Adipose tissue (tissue), 3 donors: ENCODE data around the gene EHD4. TPM values are rescaled to one million over a fixed set of nuclear protein-coding genes. Genes with fewer than 3 reads are reported as not detected.

ENCODE experiments used
- H3K27ac ChIP-seq: one replicate; pipeline ENCODE4 v1.5.1; 2013; ENCODE audit warnings: low read depth, low read length
- WGBS, 3 donors: extraction: QIAGEN DNeasy Blood & Tissue Kit; methylation state at CpG; one replicate each; pipeline ENCODE4 v1.1.7; 2013; 5-methylcytosine and 5-hydroxymethylcytosine counted together
- polyA plus RNA-seq, 3 donors: library from polyadenylated mRNA; stranded (reverse); fragments of 200-250 nt; gene quantifications; one replicate each; pipeline ENCODE4 v1.2.3, GENCODE V29; 2013
- donor health status: healthy with polysubstance abuse.
- donor health status: Bipolar disorder and iron deficiency.
- donor health status: healthy.

EHD4 gene
- polyA plus RNA-seq, 3 donors, result 5.5 to 23.6 (median 12.5) TPM

GRCh38 chr15:41913256-41913655, 59.1 kb downstream of the EHD4 start:
- 76 to 87% (median 78%) methylated on average over 3 of the region's 3 CpGs for WGBS, 3 donors
- H3K27ac ChIP-seq, result no peak overlapping the region

DNA sequence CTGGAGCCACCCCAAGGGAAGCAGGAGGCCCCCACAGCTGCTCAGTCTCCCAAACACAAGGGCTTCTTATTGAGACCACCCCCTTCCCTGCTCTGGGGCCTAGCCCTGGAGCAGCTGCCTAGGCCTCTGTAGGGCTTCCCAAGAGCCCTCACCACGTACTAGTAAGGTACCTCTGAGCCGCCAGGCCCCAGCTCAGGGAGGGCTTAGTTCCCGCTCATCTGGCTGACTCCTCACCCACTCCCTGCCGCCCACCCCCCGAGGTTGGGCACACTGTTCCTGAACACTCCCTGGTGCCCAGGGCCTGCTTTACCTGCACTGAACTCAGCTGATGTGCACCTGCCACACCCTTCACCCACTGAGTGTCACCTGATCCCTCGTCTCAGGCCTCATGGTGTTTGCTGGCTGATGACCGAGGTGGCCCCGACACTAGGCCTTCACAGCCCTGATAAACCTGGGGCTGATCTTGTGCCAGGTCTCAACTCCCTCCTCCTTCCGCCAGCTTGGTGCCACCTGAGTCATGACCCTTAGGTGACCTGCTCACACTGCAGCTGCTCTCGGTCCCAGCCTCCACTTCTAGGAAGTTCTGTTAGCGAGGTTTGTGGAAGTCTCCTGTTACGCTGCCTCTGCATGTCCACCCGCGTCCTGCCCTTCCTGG, 60.5 kb downstream of the EHD4 start:
- H3K27ac ChIP-seq, result no peak overlapping the region
- 55 to 86% (median 82%) methylated on average over 14 of the region's 14 CpGs for WGBS, 3 donors

DNA sequence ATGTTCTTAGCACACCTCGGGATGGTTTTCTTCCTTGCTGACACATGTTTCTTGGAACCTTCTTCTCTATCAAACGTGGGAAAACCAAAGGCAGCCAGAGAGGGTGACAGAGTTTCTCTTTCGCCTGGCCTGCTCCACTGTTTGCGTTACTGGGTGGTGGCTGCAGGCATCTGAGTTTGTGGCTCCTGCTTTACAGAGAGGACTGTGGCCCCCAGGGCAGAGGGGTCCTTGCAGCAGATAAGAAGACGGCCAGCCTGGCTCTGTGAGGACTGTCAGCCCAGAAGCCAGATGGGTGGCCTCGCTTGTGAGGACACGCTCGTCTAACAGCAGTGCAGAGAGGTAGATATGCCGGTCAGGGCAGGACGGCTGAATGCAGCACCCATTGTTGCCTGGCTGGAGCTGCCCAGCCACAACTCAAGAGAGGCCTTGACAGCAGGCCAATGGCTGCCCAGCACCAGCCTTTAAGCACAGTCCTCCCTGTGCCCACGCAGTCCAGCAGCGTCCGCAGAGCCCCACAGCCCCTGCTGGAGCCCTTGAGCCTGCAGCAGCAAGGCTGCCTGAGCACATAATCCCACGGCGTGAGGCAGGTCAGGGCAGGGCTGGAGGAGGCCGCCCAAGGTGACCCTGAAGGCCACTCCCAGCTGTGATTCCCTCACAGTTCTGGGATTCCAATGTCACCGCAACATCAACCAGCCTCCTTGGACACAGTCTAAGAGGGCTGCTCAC, 63.5 kb downstream of the EHD4 start:
- H3K27ac ChIP-seq, result no peak overlapping the region
- WGBS, 3 donors, result 41 to 89% (median 81%) methylated on average over 17 of the region's 17 CpGs

GRCh38 chr15:41907141-41907540, 65.2 kb downstream of the EHD4 start:
- 72 to 92% (median 78%) methylated on average over 3 of the region's 3 CpGs for WGBS, 3 donors
- no peak overlapping the region for H3K27ac ChIP-seq

GRCh38 chr15:41906608-41907007, 65.7 kb downstream of the EHD4 start:
- H3K27ac ChIP-seq, result no peak overlapping the region
- 93 to 98% (median 97%) methylated on average over 5 of the region's 5 CpGs for WGBS, 3 donors

DNA sequence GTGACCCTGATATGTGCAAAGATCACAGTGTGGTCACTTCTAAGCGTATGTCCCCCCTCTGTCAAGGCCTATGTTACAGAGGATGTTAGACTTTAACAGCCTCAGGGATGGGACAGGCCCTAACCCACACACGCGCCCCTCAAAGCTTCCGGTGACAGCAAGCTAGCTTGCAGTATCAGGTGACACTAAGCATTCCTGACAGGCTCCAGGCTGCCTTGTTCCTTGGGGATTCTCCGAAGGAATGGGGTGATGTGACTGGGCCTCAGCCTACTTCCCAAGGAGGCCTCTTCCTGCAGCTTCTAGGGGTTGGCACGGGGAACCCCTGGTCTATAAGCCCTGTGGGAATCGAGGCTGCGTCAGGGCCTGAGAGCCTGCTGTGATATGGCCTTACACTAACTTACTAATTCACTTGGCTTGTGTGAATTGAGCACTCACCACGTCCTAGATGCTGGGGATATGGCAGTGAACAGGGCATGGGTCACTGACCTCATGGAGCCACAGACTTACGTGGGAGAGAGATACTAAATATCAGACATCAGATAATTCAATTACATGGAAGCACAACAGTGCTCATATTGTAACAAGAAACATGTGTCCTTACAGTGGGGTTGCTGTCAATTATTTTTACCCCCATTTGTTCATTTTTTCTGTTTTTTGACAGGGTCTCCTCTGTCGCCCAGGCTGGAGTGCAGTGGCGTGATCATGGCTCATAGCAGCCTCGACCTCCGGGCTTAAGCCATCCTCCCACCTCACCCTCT, 67.1 kb downstream of the EHD4 start:
- 80 to 90% (median 82%) methylated on average over 14 of the region's 14 CpGs for WGBS, 3 donors
- H3K27ac ChIP-seq, result no peak overlapping the region

GRCh38 chr15:41904541-41905005, 67.8 kb downstream of the EHD4 start:
- H3K27ac ChIP-seq, result no peak overlapping the region
- 12 to 28% (median 18%) methylated on average over 6 of the region's 6 CpGs for WGBS, 3 donors

DNA sequence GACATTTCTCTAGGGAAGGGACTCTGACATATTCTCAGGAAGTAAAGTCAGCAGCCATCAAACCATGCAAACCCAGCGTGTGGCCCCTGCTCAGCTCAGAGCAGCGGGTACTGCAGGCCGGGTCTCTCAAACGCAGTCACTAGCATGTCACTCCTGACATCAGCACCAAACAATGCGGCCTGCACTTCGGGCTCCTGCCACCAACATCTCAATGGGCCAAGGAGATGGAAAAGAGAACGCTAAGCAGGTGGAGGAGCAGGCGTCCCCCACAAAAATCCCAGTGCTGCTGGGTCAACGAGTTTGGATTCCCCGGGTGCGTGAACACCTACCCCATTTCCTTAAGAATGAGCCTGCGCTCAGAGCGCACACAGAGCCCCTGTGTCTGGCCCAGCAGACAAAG, 68.6 kb downstream of the EHD4 start:
- WGBS, 3 donors, result 86 to 91% (median 90%) methylated on average over 13 of the region's 13 CpGs
- H3K27ac ChIP-seq, result no peak overlapping the region

- no peak overlapping the region for H3K27ac ChIP-seq
- 65 to 85% (median 82%) methylated on average over 5 of the region's 5 CpGs for WGBS, 3 donors
Observed at GRCh38 chr15:41901431-41901830, 70.9 kb downstream of the EHD4 start.

GRCh38 chr15:41900526-41901380, 71.6 kb downstream of the EHD4 start:
- H3K27ac ChIP-seq, result no peak overlapping the region
- WGBS, 3 donors, result 88 to 91% (median 89%) methylated on average over 36 of the region's 36 CpGs

DNA sequence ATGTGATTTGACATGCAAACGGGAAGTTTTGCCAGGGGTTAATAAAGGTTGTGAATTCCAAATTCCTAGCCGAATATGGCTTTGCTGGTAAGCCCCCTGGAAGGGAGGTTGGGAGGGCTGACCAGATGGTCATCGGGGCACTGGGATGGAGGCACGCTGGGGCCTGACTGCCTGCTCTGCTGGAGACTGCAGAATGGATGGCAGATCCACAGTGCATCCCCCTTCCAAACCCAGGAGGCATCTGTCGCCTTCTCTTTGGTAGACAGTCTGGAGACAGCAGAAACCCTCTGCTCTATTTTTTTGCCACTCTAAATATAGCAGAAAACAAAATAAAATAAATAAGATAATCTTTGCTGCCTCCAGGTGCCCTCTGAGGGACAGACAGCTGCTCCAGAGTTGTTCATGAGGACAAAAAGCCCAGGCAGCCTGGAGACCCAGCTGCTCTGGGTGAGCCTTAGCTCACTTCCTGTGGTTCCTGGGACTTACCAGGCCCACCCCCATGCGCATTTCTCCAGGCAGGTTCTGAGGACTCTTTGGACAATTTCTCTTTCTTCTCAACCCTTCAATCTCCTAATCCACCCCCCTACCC, 72.4 kb downstream of the EHD4 start:
- no peak overlapping the region for H3K27ac ChIP-seq
- 82 to 84% (median 83%) methylated on average over 6 of the region's 6 CpGs for WGBS, 3 donors

GRCh38 chr15:41897363-41897799, 75.0 kb downstream of the EHD4 start:
- WGBS, 3 donors, result 79 to 85% (median 80%) methylated on average over 8 of the region's 8 CpGs
- no peak overlapping the region for H3K27ac ChIP-seq

DNA sequence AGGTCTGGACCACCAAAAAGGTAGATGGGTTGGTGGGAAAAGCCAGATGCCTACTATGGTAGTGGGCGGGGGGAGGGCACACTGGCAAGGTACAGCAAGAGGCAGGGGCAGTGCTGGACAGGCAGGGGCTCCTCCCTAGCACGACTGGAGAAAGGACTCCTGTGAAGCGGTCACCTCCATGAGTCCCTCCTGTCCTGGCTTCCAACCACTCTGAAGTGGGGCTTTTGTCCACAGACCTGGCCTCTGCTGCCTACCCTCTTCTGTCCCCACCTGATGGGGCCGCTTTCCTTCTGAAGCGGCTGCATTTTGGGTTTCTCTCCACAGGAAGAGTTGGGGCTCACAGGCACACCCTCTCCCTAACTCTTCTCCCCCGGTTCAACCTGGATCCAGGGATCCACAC, 75.8 kb downstream of the EHD4 start:
- WGBS, 3 donors, result 91% methylated on average over 6 of the region's 6 CpGs
- H3K27ac ChIP-seq, result no peak overlapping the region

- WGBS, 3 donors, result 96 to 100% (median 100%) methylated on average over 1 of the region's 1 CpG
- H3K27ac ChIP-seq, result no peak overlapping the region
Observed at GRCh38 chr15:41895957-41896356, 76.4 kb downstream of the EHD4 start.

- 88 to 94% (median 91%) methylated on average over 11 of the region's 11 CpGs for WGBS, 3 donors
- no peak overlapping the region for H3K27ac ChIP-seq
Observed at GRCh38 chr15:41895491-41895890, 76.9 kb downstream of the EHD4 start.

GRCh38 chr15:41894791-41895463, 77.4 kb downstream of the EHD4 start:
- H3K27ac ChIP-seq, result no peak overlapping the region
- 10 to 28% (median 13%) methylated on average over 23 to 24 of the region's 24 CpGs for WGBS, 3 donors

GRCh38 chr15:41894251-41894790, 78.0 kb downstream of the EHD4 start:
- 64 to 82% (median 64%) methylated on average over 17 of the region's 17 CpGs for WGBS, 3 donors
- H3K27ac ChIP-seq, result no peak overlapping the region
